Testis (tissue), 3 donors: Measurements from ENCODE around the gene GPR39. TPM values are rescaled to one million over a fixed set of nuclear protein-coding genes. Genes with fewer than 3 reads are reported as not detected.

ENCODE experiments used
- DNase-seq: peaks from one replicate; pipeline ENCODE4 v3.0.0-alpha.2; 2019
- H3K27ac ChIP-seq, 2 donors: fragments of 200-600 bp; sonication (generic); one replicate each; pipeline ENCODE4 v1.5.1; 2019
- H3K27me3 ChIP-seq: fragments of 200-600 bp; sonication (generic); one replicate; pipeline ENCODE4 v1.5.1; 2019
- H3K36me3 ChIP-seq: fragments of 200-600 bp; sonication (generic); one replicate; pipeline ENCODE4 v1.5.1; 2017; ENCODE audit warnings: low read depth; ENCODE audit errors: missing control alignments
- H3K4me1 ChIP-seq: fragments of 200-600 bp; sonication (generic); one replicate; pipeline ENCODE4 v1.5.1; 2019
- H3K4me3 ChIP-seq, 2 donors: fragments of 200-600 bp; sonication (generic); one replicate each; pipeline ENCODE4 v1.5.1; 2017 to 2019
- H3K9me3 ChIP-seq: fragments of 200-600 bp; sonication (generic); one replicate; pipeline ENCODE4 v1.5.1; 2017
- POLR2A ChIP-seq: fragments of 450-650 bp; IDR thresholded peaks from one replicate; pipeline ENCODE4 v1.6.1; 2017; ENCODE audit warnings: antibody characterized with exemption, mild to moderate bottlenecking, moderate library complexity
- WGBS, 2 donors: methylation state at CpG; one replicate each; pipeline ENCODE4 v1.1.5; 2018; 5-methylcytosine and 5-hydroxymethylcytosine counted together
- intact Hi-C: fragments of 100-400 bp; cut with DNase I; formaldehyde crosslinking; loops from one replicate; pipeline ENCODE4 v1.15.1; 2023; ENCODE audit warnings: low total_unique reads
- polyA plus RNA-seq: library from polyadenylated mRNA; stranded (reverse); fragments of 350-450 nt; fragmentation: Illumina TruSeq; extraction: RNeasy Lipid Tissue Mini Kit (QIAGEN cat#74804); gene quantifications from one replicate; pipeline ENCODE4 v1.2.3, GENCODE V29; 2014; ENCODE audit warnings: low read depth, low replicate concordance; ENCODE audit not compliant: insufficient read depth
- total RNA-seq, 2 donors: library from RNA; depleted of rRNA; stranded (reverse); fragments of >200 nt; gene quantifications; one replicate each; pipeline ENCODE4 v1.2.3, GENCODE V29; 2016
- TF ChIP-seq, protein P1 (sequence below), 3 experiments: fragments of 450-650 bp in 2 of 3; fragments of 200-600 bp in 1 of 3; sonication (generic) in 1 of 3; IDR thresholded peaks; one replicate each; pipeline ENCODE4 v1.5.1; 2016 to 2019; ENCODE audit warnings: antibody characterized with exemption in 3 of 3, mild to moderate bottlenecking in 2 of 3, moderate library complexity in 1 of 3

The GPR39 gene
- total and polyA plus RNA-seq, 3 donors from 2014 or later: 2.7 to 19.5 (median 4.0) TPM

- Histone ChIP-seq H3K4me3 (no peak overlapping the region), H3K9me3 (no peaks in the 10 kb centered on the region), H3K27ac (no peak overlapping the region), H3K27me3 (no peaks in the 10 kb centered on the region), H3K36me3 (no peaks in the 10 kb centered on the region), H3K4me1 (no peaks in the 10 kb centered on the region)
- no peak for DNase-seq
- TF ChIP-seq, protein P1, sequence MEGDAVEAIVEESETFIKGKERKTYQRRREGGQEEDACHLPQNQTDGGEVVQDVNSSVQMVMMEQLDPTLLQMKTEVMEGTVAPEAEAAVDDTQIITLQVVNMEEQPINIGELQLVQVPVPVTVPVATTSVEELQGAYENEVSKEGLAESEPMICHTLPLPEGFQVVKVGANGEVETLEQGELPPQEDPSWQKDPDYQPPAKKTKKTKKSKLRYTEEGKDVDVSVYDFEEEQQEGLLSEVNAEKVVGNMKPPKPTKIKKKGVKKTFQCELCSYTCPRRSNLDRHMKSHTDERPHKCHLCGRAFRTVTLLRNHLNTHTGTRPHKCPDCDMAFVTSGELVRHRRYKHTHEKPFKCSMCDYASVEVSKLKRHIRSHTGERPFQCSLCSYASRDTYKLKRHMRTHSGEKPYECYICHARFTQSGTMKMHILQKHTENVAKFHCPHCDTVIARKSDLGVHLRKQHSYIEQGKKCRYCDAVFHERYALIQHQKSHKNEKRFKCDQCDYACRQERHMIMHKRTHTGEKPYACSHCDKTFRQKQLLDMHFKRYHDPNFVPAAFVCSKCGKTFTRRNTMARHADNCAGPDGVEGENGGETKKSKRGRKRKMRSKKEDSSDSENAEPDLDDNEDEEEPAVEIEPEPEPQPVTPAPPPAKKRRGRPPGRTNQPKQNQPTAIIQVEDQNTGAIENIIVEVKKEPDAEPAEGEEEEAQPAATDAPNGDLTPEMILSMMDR (IDR thresholded peaks at IDR 0.05): no peak
- TF ChIP-seq POLR2A: no peak
- WGBS, 2 donors: 76 to 85% methylated on average over 6 of the region's 6 CpGs
- intact Hi-C loops: no loop called here
Measured at GRCh38 chr2:132566379-132566778, 149.8 kb downstream of the GPR39 start.

DNA sequence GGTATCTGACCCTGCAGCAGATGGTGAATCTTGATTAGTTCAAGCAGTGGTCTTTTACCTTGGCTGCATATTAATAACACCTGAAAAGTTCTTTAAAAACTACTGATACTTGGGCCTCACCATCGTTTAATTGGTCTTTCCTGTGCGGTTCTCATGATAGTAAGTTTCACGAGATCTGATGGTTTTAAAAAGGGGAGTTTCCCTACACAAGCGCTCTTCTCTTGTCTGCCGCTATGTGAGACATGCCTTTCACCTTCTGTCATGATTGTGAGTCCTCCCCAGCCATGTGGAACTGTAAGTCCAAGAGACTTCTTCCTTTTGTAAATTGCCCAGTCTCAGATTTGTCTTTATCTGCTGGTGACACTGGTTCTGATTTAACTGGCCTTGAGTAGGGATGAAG, 151.1 kb downstream of the GPR39 start:
- Histone ChIP-seq H3K4me3 (no peak overlapping the region), H3K36me3 (no peaks in the 10 kb centered on the region), H3K4me1 (no peaks in the 10 kb centered on the region), H3K27me3 (no peaks in the 10 kb centered on the region), H3K27ac (no peak overlapping the region), H3K9me3 (no peaks in the 10 kb centered on the region)
- 71 to 72% methylated on average over 5 of the region's 5 CpGs for WGBS, 2 donors
- DNase-seq: no peak
- intact Hi-C loops: no loop called here
- TF ChIP-seq, protein P1 (IDR thresholded peaks at IDR 0.05): no peak
- no peak for TF ChIP-seq POLR2A

- intact Hi-C loops: no loop called here
Measured at GRCh38 chr2:132568656-132569055, 152.1 kb downstream of the GPR39 start.

GRCh38 chr2:132573444-132574007, 156.9 kb downstream of the GPR39 start:
- Histone ChIP-seq H3K4me1 (no peaks in the 10 kb centered on the region), H3K27me3 (no peaks in the 10 kb centered on the region), H3K9me3 (no peaks in the 10 kb centered on the region), H3K36me3 (no peaks in the 10 kb centered on the region), H3K27ac (no peak overlapping the region), H3K4me3 (no peak overlapping the region)
- intact Hi-C loops: no loop called here
- no peak for TF ChIP-seq POLR2A
- TF ChIP-seq, protein P1 (IDR thresholded peaks at IDR 0.05): no peak
- DNase-seq: no peak
- 80 to 92% methylated on average over 3 of the region's 3 CpGs for whole genome bisulfite sequencing, 2 donors

More at GRCh38 chr2:132568656-132569055, 152.1 kb downstream of the GPR39 start:
- no peaks in the 10 kb centered on the region for H3K4me1 ChIP-seq
- no peak overlapping the region for H3K4me3 ChIP-seq
- no peak for TF ChIP-seq POLR2A
- TF ChIP-seq, protein P1 (IDR thresholded peaks at IDR 0.05): no peak
- H3K9me3 ChIP-seq: no peaks in the 10 kb centered on the region
- H3K27me3 ChIP-seq: no peaks in the 10 kb centered on the region
- DNase-seq: no peak
- H3K36me3 ChIP-seq: no peaks in the 10 kb centered on the region
- H3K27ac ChIP-seq: no peak overlapping the region
- WGBS, 2 donors: 77 to 84% methylated on average over 2 to 3 of the region's 3 CpGs

DNA sequence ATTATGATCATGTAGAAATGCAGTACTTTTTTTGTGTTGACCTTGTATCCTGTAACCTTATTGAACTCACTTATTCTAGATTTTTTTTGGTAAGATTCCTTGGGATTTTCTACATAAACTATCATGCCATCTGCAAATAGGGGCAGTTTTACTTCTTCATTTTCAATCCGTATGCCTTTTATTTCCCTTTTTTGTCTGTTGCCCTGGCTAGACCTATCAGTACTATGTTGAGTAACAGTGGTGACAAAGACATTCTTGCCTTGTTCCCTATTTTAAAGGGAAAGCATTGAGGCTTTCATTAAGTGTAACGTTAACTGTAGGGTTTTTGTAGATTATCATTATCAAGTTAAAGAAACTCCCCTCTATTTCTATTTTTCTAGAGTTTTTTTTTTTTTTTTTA, 161.1 kb downstream of the GPR39 start:
- Histone ChIP-seq H3K4me1 (no peaks in the 10 kb centered on the region), H3K27ac (no peak overlapping the region), H3K9me3 (no peaks in the 10 kb centered on the region), H3K36me3 (no peaks in the 10 kb centered on the region), H3K27me3 (no peaks in the 10 kb centered on the region), H3K4me3 (no peak overlapping the region)
- DNase-seq: no peak
- TF ChIP-seq, protein P1 (IDR thresholded peaks at IDR 0.05): no peak
- TF ChIP-seq POLR2A: no peak
- 72 to 80% methylated on average over 2 of the region's 2 CpGs for WGBS, 2 donors
- intact Hi-C loops: no loop called here
